ENCODE measurements around the gene DUX4.
"Not testable (repeated sequence)": the region's sequence is repeated elsewhere in the genome, so short reads cannot be mapped to it uniquely, and the experiment has no call there.

Gene DUX4

GRCh38 chr4:190173428-190173827 is at the start of gene DUX4:
Gene DUX4, plus strand, starts transcription at chr4:190173774. Its CDS starts 0 bp downstream, at chr4:190173774.
- not testable (repeated sequence) for DNase-seq

DNA sequence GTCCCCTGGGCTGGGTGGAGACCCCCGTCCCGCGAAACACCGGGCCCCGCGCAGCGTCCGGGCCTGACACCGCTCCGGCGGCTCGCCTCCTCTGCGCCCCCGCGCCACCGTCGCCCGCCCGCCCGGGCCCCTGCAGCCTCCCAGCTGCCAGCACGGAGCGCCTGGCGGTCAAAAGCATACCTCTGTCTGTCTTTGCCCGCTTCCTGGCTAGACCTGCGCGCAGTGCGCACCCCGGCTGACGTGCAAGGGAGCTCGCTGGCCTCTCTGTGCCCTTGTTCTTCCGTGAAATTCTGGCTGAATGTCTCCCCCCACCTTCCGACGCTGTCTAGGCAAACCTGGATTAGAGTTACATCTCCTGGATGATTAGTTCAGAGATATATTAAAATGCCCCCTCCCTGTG is 1.9 kb downstream of the DUX4 start:
- DNase-seq: not testable (repeated sequence)

DNA sequence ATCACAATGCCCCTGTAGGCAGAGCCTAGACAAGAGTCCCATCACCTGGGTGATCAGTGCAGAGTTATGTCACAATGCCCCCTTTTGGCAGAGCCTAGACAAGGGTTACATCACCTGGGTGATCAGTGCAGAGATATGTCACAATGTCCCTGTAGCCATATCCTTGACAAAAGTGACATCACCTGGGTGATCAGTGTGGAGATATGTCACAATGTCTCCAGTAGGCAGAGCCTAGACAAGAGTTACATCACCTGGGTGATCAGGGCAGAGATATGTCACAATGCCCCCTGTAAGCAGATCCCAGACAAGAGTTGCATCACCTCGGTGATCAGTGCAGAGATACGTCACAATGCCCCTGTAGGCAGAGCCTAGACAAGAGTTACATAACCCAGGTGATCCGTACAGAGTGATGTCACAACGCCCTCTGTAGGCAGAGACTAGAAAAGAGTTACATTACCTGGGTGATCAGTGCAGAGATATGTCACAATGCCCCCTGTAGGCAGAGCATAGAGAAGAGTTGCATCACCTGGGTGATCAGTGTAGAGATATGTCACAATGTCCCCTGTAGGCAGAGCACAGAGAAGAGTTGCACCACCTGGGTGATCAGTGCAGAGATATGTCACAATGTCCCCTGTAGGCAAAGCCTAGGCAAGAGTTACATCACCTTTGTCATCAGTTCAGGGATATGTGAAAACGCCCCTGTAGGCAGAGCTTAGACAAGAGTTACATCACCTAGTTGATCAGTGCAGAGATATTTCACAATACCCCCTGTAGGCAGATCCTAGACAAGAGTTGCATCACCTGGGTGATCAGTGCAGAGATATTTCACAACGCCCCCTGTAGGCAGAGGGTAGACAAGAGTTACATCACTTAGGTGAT is 4.4 kb downstream of the DUX4 start:
- not testable (repeated sequence) for DNase-seq

DNA sequence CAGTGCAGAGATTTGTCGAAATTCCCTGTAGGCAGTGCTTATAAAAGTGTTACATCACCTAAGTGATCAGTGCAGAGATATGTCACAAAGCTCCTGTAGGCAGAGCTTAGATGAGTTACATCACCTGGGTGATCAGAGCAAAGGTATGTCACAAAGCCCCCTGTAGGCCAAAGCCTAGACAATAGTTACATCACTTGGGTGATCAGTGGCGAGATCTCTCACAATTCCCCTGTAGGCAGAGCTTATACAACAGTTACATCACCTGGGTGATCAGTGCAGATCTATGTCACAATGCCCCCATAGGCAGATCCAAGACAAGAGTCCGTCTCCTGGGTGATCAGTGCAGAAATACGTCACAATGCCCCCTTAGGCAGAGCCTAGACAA is 5.0 kb downstream of the DUX4 start:
- not testable (repeated sequence) for DNase-seq

- DNase-seq: not testable (repeated sequence)
Measured at GRCh38 chr4:190179030-190179739, 5.6 kb downstream of the DUX4 start.

DNA sequence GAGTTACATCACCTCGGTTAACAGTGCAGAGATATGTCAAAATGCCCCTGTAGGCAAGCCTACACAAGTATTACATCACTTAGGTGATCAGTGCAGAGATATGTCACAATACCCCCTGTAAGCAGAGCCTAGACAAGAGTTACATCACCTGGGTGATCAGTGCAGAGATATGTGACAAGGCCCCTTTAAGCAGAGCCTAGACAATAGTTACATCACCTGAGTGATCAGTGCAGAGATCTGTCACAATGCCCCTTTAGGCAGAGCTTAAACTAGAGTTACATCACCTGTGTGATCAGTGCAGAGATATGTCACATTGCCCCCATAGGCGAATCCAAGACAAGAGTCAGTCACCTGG is 6.1 kb downstream of the DUX4 start:
- DNase-seq: not testable (repeated sequence)

GRCh38 chr4:190180947-190181346 is 7.4 kb downstream of the DUX4 start:
- not testable (repeated sequence) for DNase-seq

DNA sequence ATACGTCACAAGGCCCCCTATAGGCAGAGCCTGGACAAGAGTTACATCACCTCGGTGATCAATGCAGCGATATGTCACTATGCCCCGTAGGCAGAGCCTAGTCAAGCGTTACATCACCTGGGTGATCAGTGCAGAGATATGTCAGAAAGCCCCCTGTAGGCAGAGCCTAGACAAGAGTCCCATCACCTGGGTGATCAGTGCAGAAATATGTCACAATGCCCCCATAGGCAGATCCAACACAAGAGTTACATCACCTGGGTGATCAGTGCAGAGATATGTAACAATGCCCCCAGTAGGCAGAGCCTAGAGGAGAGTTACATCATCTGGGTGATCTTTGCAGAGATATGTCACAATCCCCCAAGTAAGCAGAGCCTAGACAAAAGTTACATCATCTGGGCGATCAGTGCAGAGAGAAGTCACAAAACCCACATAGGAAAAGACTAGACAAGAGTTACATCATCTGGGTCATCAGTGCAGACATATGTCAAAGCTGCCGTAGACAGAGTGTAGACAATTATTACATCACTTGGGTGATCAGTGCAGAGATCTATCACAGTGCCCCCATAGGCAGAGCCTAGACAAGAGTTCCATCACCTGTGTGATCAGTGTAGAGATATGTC is 8.0 kb downstream of the DUX4 start:
- DNase-seq: not testable (repeated sequence)

GRCh38 chr4:190203510-190203909 is 29.9 kb downstream of the DUX4 start:
- not testable (repeated sequence) for DNase-seq

Data from NCI-H345 (cell line).